K562 (cell line): ENCODE data around the gene YARS1.

Experiments used
- COPS2 ChIP-seq: fragments of 450-650 bp; conservative IDR thresholded peaks from 2 replicates; pipeline ENCODE4 v1.6.1; 2016; ENCODE audit warnings: mild to moderate bottlenecking, moderate library complexity
- SMC3 ChIP-seq: conservative IDR thresholded peaks from 2 replicates; pipeline ENCODE4 v1.6.1; 2011; ENCODE audit warnings: low read depth, low read length, improper control_type of control experiment; ENCODE audit not compliant: insufficient read depth
- ZKSCAN1 ChIP-seq: fragments of 150-350 bp; IDR thresholded peaks from 2 replicates; pipeline ENCODE4 v1.6.1; 2016; ENCODE audit warnings: low read depth, low read length

GRCh38 chr1:32729254-32730046 is 87.7 kb downstream of the YARS1 start:
- TF ChIP-seq ZKSCAN1 (no peak), SMC3 (no peak), COPS2 (no peak)
